GM21515 (cell line): ENCODE measurements around the gene NRG3.

Experiments
- ATAC-seq: cut with Tn5 transposase; IDR thresholded peaks from one replicate; pipeline ENCODE4 v1.9.1; 2021; ENCODE audit not compliant: unreplicated experiment

The NRG3 gene

DNA sequence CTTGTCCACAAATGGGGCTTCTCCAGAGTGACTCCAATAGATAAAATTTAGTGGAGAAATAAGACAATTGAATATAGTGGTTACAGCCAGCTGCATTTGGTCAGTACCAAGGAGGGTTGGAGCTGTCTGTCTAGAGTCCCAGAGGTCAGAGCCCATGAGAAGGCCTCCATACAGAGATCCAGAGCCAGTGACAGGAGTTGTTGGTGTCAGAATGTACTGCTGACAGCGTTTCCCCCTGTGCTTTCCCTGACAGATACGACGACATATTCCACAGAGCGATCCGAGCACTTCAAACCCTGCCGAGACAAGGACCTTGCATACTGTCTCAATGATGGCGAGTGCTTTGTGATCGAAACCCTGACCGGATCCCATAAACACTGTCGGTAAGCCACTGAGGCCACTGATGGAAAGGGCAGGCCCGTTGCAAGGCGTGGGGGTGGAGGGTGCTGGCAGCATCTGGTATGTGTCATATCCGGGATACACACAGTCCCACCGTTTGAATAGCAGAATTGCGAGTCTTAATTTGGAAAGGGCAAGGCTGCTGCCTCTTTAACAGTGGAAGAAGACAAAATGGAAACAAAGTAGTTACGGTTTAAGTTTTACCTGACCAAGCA is 483.6 kb downstream of the NRG3 start:
- ATAC-seq = no peak

DNA sequence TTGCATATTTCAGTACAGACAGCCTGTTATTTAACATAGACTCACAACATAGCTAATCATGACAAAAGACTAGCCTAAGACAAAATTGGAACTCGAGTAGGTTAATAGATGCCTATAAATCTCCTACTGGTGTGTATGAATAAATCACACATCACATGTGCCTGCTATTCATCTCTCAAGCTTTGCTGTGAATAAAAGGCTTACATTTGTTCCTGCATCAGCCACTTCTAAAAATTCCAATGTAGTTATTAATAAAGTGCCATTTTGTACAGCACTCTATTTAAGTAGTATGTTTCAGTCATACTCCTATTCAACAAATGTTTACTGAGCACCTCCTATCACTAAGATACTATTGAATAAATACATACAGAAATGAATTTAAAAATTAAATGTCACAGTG is 486.3 kb downstream of the NRG3 start:
- no peak for ATAC-seq

DNA sequence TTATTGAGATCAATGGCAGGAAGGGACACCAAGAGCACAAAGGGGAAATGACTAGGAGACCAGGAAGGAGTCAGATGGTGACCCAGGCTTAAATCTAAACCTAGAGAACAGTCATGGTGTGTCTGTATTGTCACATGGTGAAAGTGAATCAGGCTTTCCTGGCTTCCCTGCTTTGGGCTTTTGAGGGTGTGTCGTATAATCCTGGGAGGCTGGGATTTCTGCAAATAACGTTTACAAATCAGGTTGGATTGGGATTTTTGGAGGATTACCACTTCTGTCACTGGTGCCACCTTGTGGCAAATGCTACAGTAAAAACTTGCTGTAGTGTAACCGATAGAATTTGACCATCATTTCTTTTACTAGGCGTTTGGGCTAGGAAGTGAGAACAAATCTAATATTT is 502.6 kb downstream of the NRG3 start:
- no peak for ATAC-seq

DNA sequence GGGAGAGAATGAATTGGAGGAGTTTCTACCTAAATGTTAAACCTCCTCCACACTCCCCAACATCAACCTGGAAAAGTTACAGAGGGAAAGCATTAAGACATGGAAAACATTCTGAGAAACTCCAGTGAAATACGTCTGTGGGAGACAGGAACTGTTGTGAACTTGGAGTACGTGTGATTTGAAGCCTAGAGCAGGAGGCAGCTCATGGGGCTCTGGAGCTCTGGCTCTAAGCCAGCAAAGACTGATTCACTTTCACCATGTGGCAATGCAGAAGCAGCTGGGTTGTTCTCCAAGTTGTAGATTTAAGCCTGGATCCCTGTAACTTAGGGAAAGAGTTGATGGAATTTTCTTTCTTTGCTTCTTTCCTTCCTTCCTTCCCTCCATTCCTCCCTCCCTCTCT is 503.2 kb downstream of the NRG3 start:
- ATAC-seq = no peak

DNA sequence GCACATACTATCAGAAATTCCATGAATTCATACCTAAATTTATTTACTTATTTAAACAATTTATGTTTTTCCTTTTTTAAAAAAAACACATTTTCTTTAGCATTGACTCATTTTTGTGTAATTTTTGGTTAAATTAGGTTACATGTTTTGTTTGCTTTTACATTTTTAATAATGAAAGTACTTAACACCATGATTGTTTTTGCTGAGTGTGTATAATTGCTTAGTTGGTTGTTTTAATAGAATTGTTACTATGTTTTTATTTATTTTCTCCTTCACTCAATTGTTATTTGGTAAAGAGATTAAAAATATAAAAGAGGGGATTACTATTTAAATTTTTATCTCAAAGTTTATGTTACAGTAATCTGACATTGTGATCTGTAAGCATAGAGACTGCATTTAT is 508.4 kb downstream of the NRG3 start:
- no peak for ATAC-seq

DNA sequence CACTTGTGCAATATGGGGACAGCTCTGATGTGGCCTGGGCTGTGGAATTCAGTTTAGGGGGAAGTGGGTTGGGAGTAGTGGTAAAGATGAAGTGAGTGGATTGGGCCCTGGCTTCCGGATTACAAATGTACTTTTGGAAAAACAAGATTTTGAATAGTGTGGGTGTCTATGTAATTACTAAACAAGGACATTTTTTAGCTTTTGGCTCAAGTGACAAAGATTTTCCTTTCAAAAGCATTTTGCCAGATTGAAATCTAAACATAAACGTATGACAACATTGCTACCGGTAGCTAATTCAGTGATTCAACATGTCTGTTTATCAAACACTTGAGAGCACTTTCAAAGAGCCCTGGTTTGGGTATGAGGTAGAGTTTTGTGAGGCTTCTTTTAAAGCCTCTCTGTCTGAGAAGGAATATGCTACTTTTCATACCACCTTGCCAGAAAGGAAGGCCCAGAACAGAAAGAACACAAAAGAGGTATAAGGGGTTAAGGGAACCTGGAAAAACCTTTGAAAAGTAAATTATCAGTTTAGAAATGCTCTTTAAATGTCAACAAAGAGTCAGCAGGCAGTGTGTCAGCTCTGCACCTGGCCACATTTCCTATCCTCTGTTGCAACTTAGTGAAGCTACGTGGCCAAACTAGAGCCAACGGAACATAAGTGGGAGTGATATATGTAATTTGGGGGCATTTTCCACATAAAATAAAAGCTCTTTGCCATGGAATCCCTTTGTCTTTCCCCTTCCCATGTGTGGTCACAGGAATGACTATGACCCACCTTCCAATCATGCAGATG is 516.1 kb downstream of the NRG3 start:
- ATAC-seq = no peak

DNA sequence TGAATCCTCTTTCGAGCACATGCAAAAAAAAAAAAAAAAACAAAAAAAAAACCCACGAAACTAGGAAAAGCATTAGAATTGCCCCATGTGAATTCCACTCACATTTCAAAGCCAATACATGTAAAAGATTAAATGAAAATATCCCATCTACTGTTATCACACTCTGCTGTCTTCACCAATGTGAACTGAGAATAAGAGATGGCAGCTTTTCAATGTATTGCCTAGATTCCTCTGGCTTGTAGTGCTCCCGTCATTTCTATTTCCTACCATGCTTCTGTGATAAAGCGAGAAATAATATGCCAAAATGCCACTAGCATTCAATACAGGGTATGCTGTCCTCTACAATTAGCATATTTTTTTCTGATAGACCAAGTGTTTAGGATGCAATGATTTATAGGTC is 517.0 kb downstream of the NRG3 start:
- ATAC-seq = no peak

DNA sequence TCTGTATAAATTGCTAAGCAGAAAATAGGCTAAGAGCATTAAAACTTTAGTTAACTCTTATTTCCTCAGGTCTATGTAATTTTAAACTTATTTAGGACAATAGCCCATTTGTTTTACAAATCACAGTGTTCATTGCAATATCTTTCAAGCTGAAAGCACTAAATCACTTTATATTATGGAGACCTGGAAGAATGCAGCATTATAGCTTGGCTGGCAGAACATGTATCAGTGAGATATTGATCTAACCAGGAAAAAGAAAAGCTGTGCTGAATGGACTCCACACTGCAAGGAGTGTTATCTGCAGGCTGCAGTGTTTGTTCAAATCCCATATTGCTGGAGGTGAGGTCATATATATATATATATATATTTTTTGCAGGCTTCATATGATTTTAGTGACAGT is 517.5 kb downstream of the NRG3 start:
- no peak for ATAC-seq

DNA sequence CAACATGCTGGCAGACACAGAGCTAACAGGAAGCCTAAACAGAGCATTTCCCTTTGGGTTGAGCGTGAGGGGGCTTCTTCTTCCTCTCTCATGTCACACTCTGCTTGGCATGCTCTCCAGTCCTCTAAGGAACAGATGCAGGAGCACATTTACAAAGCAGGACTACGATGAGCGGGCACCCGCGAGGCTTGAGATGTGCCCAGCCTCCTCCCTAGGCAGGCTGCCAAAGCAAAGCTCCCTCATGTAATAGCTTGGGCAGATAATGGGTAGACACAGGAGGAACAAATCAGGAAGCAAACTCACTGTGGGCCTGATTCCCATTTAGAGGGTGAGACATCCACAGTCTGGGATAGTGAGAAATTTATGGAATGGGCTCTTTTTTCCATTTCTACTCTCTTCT is 519.1 kb downstream of the NRG3 start:
- no peak for ATAC-seq

DNA sequence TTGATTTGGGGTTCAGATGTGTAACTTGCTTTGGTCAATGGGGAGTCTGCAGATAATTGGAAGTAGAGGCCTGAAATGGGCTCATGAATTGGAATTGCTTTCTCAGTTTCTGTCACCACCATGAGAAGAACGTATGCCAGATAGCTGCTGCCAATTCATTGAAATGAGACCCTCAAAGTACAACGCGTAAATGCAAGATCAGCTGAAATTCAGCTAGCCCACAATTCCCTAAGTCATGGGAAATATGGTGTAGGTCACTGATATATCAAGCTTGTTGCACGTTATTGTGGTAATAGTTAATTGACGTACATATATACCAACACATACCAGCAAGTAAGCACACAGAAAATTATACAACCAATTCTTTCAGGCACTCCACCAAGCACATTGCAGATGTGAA is 520.0 kb downstream of the NRG3 start:
- no peak for ATAC-seq

DNA sequence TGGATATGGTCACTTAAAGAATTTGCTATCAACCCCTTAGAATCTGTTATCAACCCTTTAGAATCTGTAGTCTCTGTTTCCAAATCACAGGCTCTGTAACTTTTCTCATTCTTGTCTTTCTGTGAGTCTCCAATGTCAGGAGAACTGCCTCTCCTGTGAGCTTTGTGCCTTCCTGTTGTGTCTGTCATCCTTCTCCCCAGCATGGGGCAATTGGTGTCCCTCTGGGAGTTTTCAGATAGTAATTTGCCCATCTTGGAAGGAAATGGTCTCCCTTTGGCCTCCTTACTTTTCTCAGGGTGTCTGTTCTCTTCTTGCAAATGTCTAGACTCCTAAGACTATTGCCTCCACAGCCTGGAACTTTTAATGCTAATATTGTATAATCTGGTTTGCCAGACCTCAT is 521.9 kb downstream of the NRG3 start:
- ATAC-seq = no peak

DNA sequence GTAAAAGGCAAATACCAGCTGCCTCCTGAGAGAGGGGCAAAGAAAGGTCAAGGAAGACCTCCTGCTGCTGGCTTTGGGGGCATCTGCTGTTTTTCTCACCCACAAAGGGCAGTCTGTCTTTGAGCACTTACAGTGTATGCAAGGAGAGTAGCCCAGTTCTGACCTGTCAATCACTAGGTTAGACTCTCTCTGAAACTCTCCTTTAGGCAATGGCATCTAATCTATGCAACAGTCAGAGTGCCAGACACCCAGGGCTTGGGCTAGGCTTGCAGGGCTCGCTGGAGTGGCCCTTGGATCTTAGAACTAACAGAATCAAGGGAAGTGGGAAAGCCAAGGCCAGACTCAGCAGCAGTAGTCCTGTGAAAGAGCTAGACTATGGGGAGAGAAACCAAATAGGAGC is 522.9 kb downstream of the NRG3 start:
- no peak for ATAC-seq

DNA sequence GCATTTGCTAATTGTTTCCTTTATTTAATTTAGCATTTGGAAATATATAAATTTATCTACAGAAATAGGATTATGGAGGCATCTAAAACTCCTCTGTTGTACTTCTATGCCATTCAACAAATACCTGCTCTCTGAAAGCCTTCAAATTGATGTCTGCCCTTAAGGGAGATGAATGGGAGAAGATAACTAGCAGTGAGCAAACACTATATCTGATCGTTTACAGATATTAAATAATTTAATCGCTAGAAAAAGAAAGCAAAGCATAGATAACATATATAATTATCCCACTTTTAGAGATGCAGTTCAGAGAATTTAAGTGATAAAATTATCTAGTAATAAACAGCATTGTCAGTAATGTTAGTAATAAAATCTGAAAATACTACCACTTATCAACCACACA is 524.9 kb downstream of the NRG3 start:
- no peak for ATAC-seq

DNA sequence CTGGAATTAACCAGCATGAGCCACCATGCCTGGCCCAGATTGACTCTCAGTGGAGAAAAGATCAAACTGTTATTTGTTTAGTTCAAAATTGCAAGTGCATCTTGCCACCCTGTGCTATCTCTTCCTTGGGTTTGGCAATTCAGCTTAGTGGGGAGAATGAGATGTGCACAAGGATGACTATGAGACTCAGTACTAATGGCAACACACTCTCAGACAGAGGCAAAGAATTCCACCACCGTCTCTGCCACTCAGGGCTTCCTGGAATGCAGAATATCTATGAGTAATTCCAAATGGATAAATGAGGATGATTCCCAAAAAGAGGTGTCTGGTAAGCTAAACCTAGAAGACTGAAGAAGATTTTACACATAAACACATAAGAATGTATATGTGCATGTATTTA is 525.8 kb downstream of the NRG3 start:
- no peak for ATAC-seq

DNA sequence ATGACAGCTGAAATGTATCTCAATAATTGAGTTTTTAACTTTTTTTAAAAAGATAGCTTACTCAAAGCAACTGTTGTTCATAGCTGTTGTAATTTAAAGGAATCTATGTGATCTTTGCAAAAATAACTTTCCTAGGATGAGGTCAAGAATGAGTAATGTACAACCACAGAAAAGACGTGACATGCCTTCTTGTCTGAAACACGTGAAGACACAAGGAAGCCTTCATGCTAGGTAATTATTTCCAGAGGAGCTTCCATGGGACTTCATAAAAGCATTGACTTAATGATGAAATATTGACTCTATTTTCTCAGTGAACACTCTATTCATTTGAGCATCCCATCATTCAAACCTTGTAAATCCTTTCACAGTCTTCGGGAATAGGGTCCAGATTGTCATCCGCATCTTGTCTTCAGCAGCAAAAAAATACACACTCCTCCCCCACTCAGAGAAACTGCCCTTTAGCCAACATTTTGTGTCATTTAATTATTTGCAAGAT is 528.0 kb downstream of the NRG3 start:
- no peak for ATAC-seq

DNA sequence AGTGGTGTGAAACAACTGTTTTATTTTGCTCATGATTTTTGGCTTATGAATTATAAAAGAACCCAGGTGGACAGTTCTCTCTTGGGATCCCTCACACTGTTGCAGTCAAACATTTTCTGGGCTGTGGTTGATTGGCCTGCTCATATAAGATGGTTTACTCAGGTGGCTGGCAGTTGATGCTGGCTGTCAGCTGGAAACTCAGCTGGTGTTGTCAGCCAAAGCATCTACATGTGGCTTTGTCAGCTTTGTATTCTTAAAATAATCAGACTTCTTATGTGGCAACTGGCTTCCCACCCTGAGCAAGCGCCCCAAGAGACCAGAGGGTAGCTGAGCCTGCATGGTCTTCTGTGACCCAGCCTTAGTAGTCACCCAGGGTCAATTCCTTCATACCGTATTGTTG is 534.7 kb downstream of the NRG3 start:
- no peak for ATAC-seq

DNA sequence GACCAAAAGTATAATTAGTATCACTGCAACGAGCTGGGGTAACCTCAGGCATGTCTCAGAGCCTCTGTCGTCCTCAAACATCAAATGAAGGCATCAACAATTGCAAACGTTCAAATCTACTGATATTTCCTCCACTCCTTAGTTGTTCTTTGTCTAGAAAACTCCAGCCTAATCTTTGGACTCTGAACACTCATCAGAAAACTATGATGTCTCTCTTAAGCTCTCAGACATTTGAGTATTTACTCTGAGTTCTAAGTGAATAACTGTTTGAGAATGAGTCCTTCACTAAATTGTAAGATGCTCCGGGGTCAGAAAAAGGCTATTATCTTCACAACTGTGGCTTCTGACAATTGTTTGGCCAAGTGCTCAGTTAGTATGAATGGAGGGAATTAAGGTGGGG is 536.4 kb downstream of the NRG3 start:
- ATAC-seq = no peak

DNA sequence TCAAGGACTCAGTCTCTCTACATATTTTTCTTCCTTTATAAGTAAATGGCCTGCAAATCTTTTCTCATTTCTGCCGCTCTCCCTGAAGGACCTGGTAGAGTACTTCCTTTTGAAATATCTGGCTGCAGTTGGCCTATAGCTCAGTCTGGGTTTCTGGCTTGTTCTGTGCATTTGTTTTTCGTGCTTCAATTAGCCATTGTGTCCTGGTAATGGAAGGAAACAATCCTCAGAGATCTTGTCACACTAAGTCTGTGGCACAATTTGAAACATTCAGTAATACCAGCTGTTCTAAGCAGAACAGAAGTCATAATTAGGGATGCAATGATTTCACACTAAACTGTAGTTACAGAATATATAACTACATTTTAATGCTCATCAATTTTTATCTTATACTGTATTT is 545.0 kb downstream of the NRG3 start:
- ATAC-seq = no peak

DNA sequence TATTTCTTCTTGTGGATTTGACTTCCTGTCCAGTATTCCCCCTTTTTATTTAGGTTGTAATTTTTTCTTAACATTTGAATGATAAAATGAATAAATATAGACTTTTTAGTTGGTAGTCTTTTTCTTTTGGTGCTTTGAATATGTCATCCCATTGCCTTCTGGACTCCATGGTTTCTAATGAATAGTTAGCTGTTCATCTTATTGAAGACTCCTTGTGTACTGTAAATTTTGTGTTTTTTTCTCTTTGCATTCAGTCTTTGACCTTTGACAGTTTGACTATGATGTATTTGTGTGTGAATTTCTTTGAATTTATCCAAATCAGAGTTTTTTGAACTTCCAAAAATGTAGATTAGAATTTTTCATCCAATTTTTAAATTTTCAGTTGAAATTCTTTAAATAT is 554.3 kb downstream of the NRG3 start:
- ATAC-seq = no peak

DNA sequence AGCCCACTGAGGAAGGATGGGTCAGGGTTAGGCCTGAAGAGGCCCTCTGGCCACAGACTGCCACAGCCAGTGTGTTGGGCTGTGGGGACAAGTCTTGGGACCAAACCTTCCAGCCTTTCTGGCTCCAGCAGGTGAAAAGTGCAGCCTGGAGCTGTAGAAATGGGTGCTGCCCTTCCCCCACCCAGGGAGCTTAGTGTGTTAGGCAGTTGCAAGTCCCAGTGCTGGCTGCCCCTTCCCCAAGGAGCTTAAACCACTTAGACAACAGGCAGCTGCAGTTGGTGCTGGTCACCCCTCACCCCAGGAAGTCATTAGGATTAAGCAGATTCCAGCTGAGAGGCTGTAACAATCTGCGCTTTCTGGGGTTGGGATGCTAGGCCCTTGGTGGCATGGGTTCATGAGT is 563.3 kb downstream of the NRG3 start:
- no peak for ATAC-seq

DNA sequence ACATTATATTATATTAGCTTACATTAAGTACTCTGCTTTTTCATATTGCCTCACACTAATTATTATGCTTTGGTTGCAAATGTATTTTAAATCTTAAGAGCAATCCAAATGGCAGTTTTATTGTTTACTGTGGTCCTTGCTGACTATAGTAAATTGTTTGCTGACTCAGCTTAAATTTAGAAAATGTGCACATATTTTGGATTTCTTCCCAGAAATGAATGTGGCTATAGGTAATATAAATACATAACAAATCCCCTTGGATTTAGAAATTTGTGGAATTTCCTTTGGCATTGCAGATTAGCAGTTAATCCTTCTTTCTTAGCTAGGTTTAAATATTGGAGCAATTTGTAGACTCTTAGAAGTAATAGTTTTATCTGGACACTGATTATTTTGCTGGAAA is 565.8 kb downstream of the NRG3 start:
- no peak for ATAC-seq

DNA sequence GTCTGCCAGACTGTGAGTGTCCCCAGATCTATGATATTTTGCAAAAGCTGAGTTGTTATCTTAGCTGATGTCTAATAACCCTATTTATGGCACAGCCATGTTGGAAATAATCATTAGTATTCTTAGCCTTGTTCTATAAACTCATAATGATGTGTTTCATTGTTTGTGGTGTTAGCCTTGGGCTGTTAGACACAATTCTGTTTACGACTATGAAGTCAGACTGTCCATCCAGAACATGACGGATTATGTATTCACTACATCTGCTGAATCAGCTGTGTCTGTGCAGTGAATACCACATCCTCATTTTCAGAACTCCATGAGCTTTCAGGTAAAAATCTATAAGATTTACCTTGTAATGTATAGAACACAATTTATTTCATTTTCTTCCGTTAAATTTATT is 577.1 kb downstream of the NRG3 start:
- ATAC-seq = no peak

DNA sequence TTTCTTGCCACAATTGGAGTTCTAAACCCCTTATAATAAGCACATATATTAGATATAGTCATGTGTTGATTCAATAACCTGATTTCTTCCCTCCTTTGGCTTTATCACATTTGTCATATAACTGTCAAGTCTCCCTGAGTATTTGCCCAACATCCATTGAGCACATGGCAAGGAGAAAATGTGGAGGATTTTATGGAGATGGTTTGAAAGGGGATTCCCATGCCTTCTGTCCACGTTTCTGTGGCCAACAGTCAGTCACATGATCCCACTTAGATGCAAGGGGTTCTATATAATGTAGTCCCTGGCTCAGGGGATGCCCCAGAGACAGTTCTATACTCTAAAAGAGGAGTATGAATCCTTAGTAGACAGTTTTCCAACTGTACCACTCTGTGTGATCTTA is 577.7 kb downstream of the NRG3 start:
- no peak for ATAC-seq
